Ascending aorta (tissue), 2 donors: ENCODE measurements around the gene BAIAP2L1. TPM values are rescaled to one million over a fixed set of nuclear protein-coding genes. Genes with fewer than 3 reads are reported as not detected.

Source experiments
- DNase-seq, 2 donors: peaks; one replicate each; pipeline ENCODE4 v3.0.0-alpha.2; 2019; ENCODE audit warnings: low spot score in 2 of 2
- H3K27ac ChIP-seq, 2 donors: fragments of 200-600 bp; sonication (generic); one replicate each; pipeline ENCODE4 v1.5.1; 2016 to 2017; ENCODE audit warnings: mild to moderate bottlenecking in 1 of 2
- H3K27me3 ChIP-seq: fragments of 200-600 bp; sonication (generic); one replicate; pipeline ENCODE4 v1.5.1; 2017
- H3K36me3 ChIP-seq, 2 donors: fragments of 200-600 bp; sonication (generic); one replicate each; pipeline ENCODE4 v1.5.1; 2016
- H3K4me1 ChIP-seq, 2 donors: fragments of 200-600 bp; sonication (generic); one replicate each; pipeline ENCODE4 v1.5.1; 2016 to 2017; ENCODE audit warnings: mild to moderate bottlenecking in 1 of 2
- H3K4me3 ChIP-seq, 2 donors: fragments of 200-600 bp; sonication (generic); one replicate each; pipeline ENCODE4 v1.5.1; 2016 to 2017; ENCODE audit warnings: mild to moderate bottlenecking in 1 of 2
- H3K9me3 ChIP-seq, 2 donors: fragments of 200-600 bp; sonication (generic); one replicate each; pipeline ENCODE4 v1.5.1; 2016
- CTCF ChIP-seq, 3 experiments: fragments of 200-600 bp in 2 of 3; fragments of 450-650 bp in 1 of 3; sonication (generic) in 2 of 3; IDR thresholded peaks; one replicate each; pipeline ENCODE4 v1.5.1; 2016 to 2019; ENCODE audit warnings: antibody characterized with exemption in 3 of 3, mild to moderate bottlenecking in 1 of 3, moderate library complexity in 1 of 3
- intact Hi-C: fragments of 100-400 bp; cut with DNase I; formaldehyde crosslinking; loops from one replicate; pipeline ENCODE4 v1.15.1; 2023
- total RNA-seq: library from RNA; depleted of rRNA; stranded (reverse); fragments of >200 nt; gene quantifications from one replicate; pipeline ENCODE4 v1.1.0, GENCODE V29; 2016

Gene BAIAP2L1
- total RNA-seq, 1 donor from 2014 or later, result 2.8 TPM

- intact Hi-C loops, result no loop called here
- Histone ChIP-seq H3K4me3 (no peak overlapping the region), H3K27me3 (no peaks in the 10 kb centered on the region), H3K9me3 (peaks cover 0 to 14% of the 10 kb centered on the region in 2 donors), H3K36me3 (peaks cover 10 to 35% of the 10 kb centered on the region in 2 donors), H3K27ac (no peak overlapping the region), H3K4me1 (no peaks in the 10 kb centered on the region)
- DNase-seq, result no peak
- no peak for TF ChIP-seq CTCF (IDR thresholded peaks at IDR 0.05)
Observed at GRCh38 chr7:98303176-98303865, 97.6 kb downstream of the BAIAP2L1 start.

DNA sequence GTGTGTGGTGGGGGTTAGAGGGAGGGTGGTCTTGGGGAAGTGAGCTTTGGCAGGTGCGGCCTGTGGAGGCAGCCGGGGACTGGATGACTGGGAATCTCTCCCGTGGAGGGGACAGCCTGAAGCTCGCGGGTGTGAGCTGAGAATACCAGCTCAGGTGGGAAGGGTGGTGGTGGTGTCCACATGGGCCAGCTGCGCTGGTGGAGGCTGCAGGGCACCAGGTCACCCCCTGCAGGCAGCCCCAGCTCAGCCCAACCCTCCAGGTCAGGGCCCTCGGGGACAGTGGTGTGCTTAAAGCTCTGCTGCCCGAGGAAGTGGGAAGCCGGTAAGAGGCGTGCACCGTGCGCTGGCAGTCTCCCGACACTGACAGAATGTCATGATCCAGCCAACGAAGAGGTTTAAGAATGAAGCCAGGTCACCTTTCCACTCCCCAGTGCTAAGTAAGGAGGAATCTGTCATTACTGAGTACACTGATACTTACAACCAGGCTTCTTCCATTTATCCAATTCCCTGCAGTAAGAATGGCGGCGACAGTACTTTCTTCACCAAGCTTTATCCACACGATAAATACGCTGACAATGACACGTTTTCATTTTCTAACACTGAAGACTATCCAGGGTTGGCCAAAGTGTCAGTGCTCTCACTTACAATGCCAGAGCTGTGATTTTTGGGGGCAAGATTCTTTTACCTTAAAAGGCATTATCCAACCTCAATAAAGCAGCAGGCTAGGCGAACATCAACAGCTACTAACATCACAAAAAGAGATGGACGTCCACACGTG lies 99.0 kb downstream of the BAIAP2L1 start:
- Histone ChIP-seq H3K4me1 (no peaks in the 10 kb centered on the region), H3K36me3 (peaks cover 4 to 26% of the 10 kb centered on the region in 2 donors), H3K27me3 (no peaks in the 10 kb centered on the region), H3K4me3 (no peak overlapping the region), H3K27ac (no peak overlapping the region), H3K9me3 (peaks cover 0 to 17% of the 10 kb centered on the region in 2 donors)
- DNase-seq, result no peak
- intact Hi-C loops, result no loop called here
- no peak for TF ChIP-seq CTCF (IDR thresholded peaks at IDR 0.05)

GRCh38 chr7:98300595-98301372 lies 100.1 kb downstream of the BAIAP2L1 start:
- DNase-seq, result no peak
- H3K27me3 ChIP-seq, result no peaks in the 10 kb centered on the region
- TF ChIP-seq CTCF (IDR thresholded peaks at IDR 0.05), result no peak
- H3K4me1 ChIP-seq, result no peaks in the 10 kb centered on the region
- intact Hi-C loops, result no loop called here
- peaks cover 0 to 17% of the 10 kb centered on the region in 2 donors for H3K9me3 ChIP-seq
- no peak overlapping the region for H3K4me3 ChIP-seq
- H3K27ac ChIP-seq, result no peak overlapping the region
- H3K36me3 ChIP-seq, result peaks cover 0 to 19% of the 10 kb centered on the region in 2 donors

DNA sequence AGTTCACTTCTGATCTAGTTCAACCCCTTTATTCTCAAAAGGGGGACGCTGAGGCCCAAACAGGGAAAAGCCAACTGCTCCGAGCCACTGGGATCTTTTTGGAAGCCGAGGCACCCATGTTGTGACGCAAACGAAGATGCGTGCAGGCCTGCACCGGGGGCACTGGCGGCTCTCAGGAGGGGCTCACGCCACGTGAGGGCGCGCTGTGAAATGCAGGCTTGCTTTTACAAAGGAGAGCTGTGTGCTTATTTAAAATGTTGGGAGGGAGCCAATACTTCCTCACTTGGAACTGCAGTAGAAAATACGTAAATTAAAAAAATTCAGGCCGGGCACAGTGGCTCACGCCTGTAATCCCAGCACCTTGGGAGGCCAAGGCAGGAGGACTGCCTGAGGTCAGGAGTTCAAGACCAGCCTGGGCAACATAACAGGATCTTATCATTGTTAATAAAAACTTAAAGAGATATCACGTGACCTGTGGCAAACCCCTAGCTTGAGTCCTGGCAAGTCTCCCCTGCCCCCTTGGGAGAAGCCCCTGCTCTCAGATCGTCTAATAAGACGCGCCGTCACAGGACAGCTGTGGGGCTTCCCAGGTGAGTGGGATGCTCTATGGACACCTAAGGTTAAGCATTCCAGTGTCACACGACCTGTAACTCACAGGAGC lies 103.1 kb downstream of the BAIAP2L1 start:
- no peak overlapping the region for H3K27ac ChIP-seq
- peaks cover 22 to 44% of the 10 kb centered on the region in 2 donors for H3K36me3 ChIP-seq
- intact Hi-C loops, result no loop called here
- peaks cover 0 to 18% of the 10 kb centered on the region in 2 donors for H3K9me3 ChIP-seq
- no peak for DNase-seq
- no peaks in the 10 kb centered on the region for H3K27me3 ChIP-seq
- no peak overlapping the region for H3K4me3 ChIP-seq
- TF ChIP-seq CTCF (IDR thresholded peaks at IDR 0.05), result no peak
- H3K4me1 ChIP-seq, result no peaks in the 10 kb centered on the region

- intact Hi-C loops, result no loop called here
- Histone ChIP-seq H3K36me3 (peaks cover 31 to 53% of the 10 kb centered on the region in 2 donors), H3K9me3 (peaks cover 0 to 16% of the 10 kb centered on the region in 2 donors), H3K4me3 (no peak overlapping the region), H3K27me3 (no peaks in the 10 kb centered on the region), H3K27ac (no peak overlapping the region), H3K4me1 (no peaks in the 10 kb centered on the region)
- no peak for TF ChIP-seq CTCF (IDR thresholded peaks at IDR 0.05)
- no peak for DNase-seq
Observed at GRCh38 chr7:98296833-98297232, 104.1 kb downstream of the BAIAP2L1 start.
